H9 (cell line): ENCODE data around the gene TSC22D4. TPM values are rescaled to one million over a fixed set of nuclear protein-coding genes. Genes with fewer than 3 reads are reported as not detected.

Source experiments
- DNase-seq: peaks from one replicate; pipeline ENCODE4 v3.0.0-alpha.2; 2017
- H2AFZ ChIP-seq: one replicate; pipeline ENCODE4 v1.6.1; 2013; ENCODE audit warnings: mild to moderate bottlenecking, low read length, control low read depth, moderate library complexity
- H2AK5ac ChIP-seq: 2 replicates; pipeline ENCODE4 v1.6.1; 2013; ENCODE audit warnings: low read length, control low read depth, mixed read lengths; ENCODE audit not compliant: insufficient read length
- H2BK120ac ChIP-seq: one replicate; pipeline ENCODE4 v1.6.1; 2013; ENCODE audit warnings: low read depth, mild to moderate bottlenecking, low read length, control low read depth, inconsistent platforms; ENCODE audit not compliant: poor library complexity, severe bottlenecking
- H2BK12ac ChIP-seq: 2 replicates; pipeline ENCODE4 v1.6.1; 2013; ENCODE audit warnings: low read length, control low read depth, mixed read lengths, low read depth; ENCODE audit not compliant: insufficient read length
- H2BK15ac ChIP-seq: 2 replicates; pipeline ENCODE4 v1.6.1; 2013; ENCODE audit warnings: low read depth, low read length, control low read depth
- H2BK20ac ChIP-seq: one replicate; pipeline ENCODE4 v1.6.1; 2013; ENCODE audit warnings: low read depth, mild to moderate bottlenecking, low read length, control low read depth, inconsistent platforms; ENCODE audit not compliant: poor library complexity, severe bottlenecking
- H2BK5ac ChIP-seq: 2 replicates; pipeline ENCODE4 v1.6.1; 2013; ENCODE audit warnings: low read length, control low read depth, mixed read lengths; ENCODE audit not compliant: insufficient read length
- H3K14ac ChIP-seq: 2 replicates; pipeline ENCODE4 v1.6.1; 2013; ENCODE audit warnings: low read length, control low read depth; ENCODE audit not compliant: insufficient read depth
- H3K18ac ChIP-seq: 2 replicates; pipeline ENCODE4 v1.6.1; 2013; ENCODE audit warnings: low read depth, mild to moderate bottlenecking, mixed read lengths, low read length, control low read depth; ENCODE audit not compliant: insufficient read length
- H3K23ac ChIP-seq: 2 replicates; pipeline ENCODE4 v1.6.1; 2013; ENCODE audit warnings: low read length, control low read depth, mixed read lengths, low read depth; ENCODE audit not compliant: insufficient read length
- H3K23me2 ChIP-seq: 2 replicates; pipeline ENCODE4 v1.6.1; 2013; ENCODE audit warnings: low read depth, mild to moderate bottlenecking, mixed read lengths, low read length, control low read depth; ENCODE audit not compliant: insufficient read length, poor library complexity, severe bottlenecking
- H3K27ac ChIP-seq: 2 replicates; pipeline ENCODE4 v1.5.1; 2013; ENCODE audit warnings: low read length, control low read depth, mixed read lengths, low read depth; ENCODE audit not compliant: insufficient read length
- H3K27me3 ChIP-seq: 2 replicates; pipeline ENCODE4 v1.6.1; 2013; ENCODE audit warnings: low read length, control low read depth, inconsistent platforms; ENCODE audit not compliant: insufficient read depth
- H3K4ac ChIP-seq: 2 replicates; pipeline ENCODE4 v1.6.1; 2013; ENCODE audit warnings: low read depth, mild to moderate bottlenecking, control low read depth, inconsistent platforms, low read length, moderate library complexity
- H3K4me1 ChIP-seq: 2 replicates; pipeline ENCODE4 v1.6.1; 2013; ENCODE audit warnings: low read length, control low read depth, inconsistent platforms; ENCODE audit not compliant: insufficient read depth
- H3K4me2 ChIP-seq: 2 replicates; pipeline ENCODE4 v1.6.1; 2013; ENCODE audit warnings: low read length, control low read depth, mixed read lengths; ENCODE audit not compliant: insufficient read length, insufficient read depth
- H3K56ac ChIP-seq: 2 replicates; pipeline ENCODE4 v1.6.1; 2013; ENCODE audit warnings: low read depth, mild to moderate bottlenecking, mixed read lengths, low read length, control low read depth; ENCODE audit not compliant: insufficient read length
- H3K79me1 ChIP-seq: 2 replicates; pipeline ENCODE4 v1.6.1; 2013; ENCODE audit warnings: low read depth, mild to moderate bottlenecking, moderate library complexity, low read length, control low read depth, inconsistent platforms; ENCODE audit not compliant: insufficient read depth, poor library complexity, severe bottlenecking
- H3K79me2 ChIP-seq: 2 replicates; pipeline ENCODE4 v1.6.1; 2013; ENCODE audit warnings: low read length, control low read depth, inconsistent platforms; ENCODE audit not compliant: insufficient read depth
- H3K9ac ChIP-seq: 2 replicates; pipeline ENCODE4 v1.6.1; 2013; ENCODE audit warnings: low read length, control low read depth, mixed read lengths; ENCODE audit not compliant: insufficient read length; ENCODE audit errors: extremely low read depth
- H3K9me3 ChIP-seq: one replicate; pipeline ENCODE4 v1.6.1; 2013; ENCODE audit warnings: low read depth, low read length, inconsistent platforms; ENCODE audit not compliant: control insufficient read depth
- H3T11ph ChIP-seq: one replicate; pipeline ENCODE4 v1.6.1; 2013; ENCODE audit warnings: mild to moderate bottlenecking, low read length, control low read depth, inconsistent platforms
- H4K20me1 ChIP-seq: one replicate; pipeline ENCODE4 v1.6.1; 2013; ENCODE audit not compliant: control insufficient read depth, insufficient read length, insufficient read depth
- H4K5ac ChIP-seq: 2 replicates; pipeline ENCODE4 v1.6.1; 2013; ENCODE audit warnings: low read depth, mild to moderate bottlenecking, mixed read lengths, low read length, control low read depth; ENCODE audit not compliant: insufficient read length
- H4K8ac ChIP-seq: replicated peaks from 2 replicates; pipeline ENCODE4 v1.6.1; 2013; ENCODE audit warnings: low read length, control low read depth, mixed read lengths, low read depth; ENCODE audit not compliant: insufficient read length
- H4K91ac ChIP-seq: 2 replicates; pipeline ENCODE4 v1.6.1; 2013; ENCODE audit warnings: low read depth, mild to moderate bottlenecking, moderate library complexity, mixed read lengths, low read length, control low read depth; ENCODE audit not compliant: insufficient read length
- H3K27ac Mint-ChIP-seq, 3 experiments: 2 replicates in 2 of 3; 3 replicates in 1 of 3; pipeline ENCODE4 v1.8.0; 2020 to 2021; ENCODE audit warnings: mixed read lengths in 3 of 3, mild to moderate bottlenecking in 1 of 3, moderate library complexity in 1 of 3
- H3K27me3 Mint-ChIP-seq: 2 replicates; pipeline ENCODE4 v1.8.0; 2021; ENCODE audit warnings: low read depth, mild to moderate bottlenecking, moderate library complexity, mixed read lengths
- H3K36me3 Mint-ChIP-seq, 3 experiments: 2 replicates in 2 of 3; 3 replicates in 1 of 3; pipeline ENCODE4 v1.8.0; 2020 to 2021; ENCODE audit warnings: low read depth in 3 of 3, mixed read lengths in 3 of 3; ENCODE audit not compliant: insufficient read depth in 1 of 3
- H3K4me1 Mint-ChIP-seq, 2 experiments: 2 replicates each; pipeline ENCODE4 v1.8.0; 2020; ENCODE audit warnings: mixed read lengths in 2 of 2
- H3K4me3 Mint-ChIP-seq, 2 experiments: 2 replicates in 1 of 2; 3 replicates in 1 of 2; pipeline ENCODE4 v1.8.0; 2020 to 2021; ENCODE audit warnings: mild to moderate bottlenecking in 2 of 2, mixed read lengths in 2 of 2, moderate library complexity in 1 of 2
- H3K9me3 Mint-ChIP-seq, 2 experiments: 2 replicates in 1 of 2; 3 replicates in 1 of 2; pipeline ENCODE4 v1.8.0; 2020; ENCODE audit warnings: mild to moderate bottlenecking in 2 of 2, mixed read lengths in 2 of 2, moderate library complexity in 1 of 2
- WGBS: extraction: QIAGEN DNeasy Blood & Tissue Kit; methylation state at CpG from one replicate; pipeline ENCODE4 v1.1.7; 2013; ENCODE audit warnings: missing lambda C conversion rate, low lambda C conversion rate, mixed read lengths; ENCODE audit not compliant: insufficient read length; ENCODE audit errors: extremely low coverage; 5-methylcytosine and 5-hydroxymethylcytosine counted together
- total RNA-seq: library from RNA; stranded (reverse); gene quantifications from 2 replicates; pipeline ENCODE4 v1.2.1, GENCODE V29; 2021
- TF ChIP-seq, protein P1 (sequence below): fragments of 200-600 bp; sonication (generic); conservative IDR thresholded peaks from 3 replicates; pipeline ENCODE4 v1.8.0; 2021; ENCODE audit warnings: antibody characterized with exemption, mild to moderate bottlenecking

The TSC22D4 gene
- total RNA-seq, 1 experiment from 2014 or later = 17.5 TPM

GRCh38 chr7:100476903-100477870, 1.8 kb downstream of the TSC22D4 start:
- H3K14ac ChIP-seq = no peak overlapping the region
- H4K5ac ChIP-seq = no peak overlapping the region
- no peak overlapping the region for H2AFZ ChIP-seq
- no peak overlapping the region for H3K18ac ChIP-seq
- no peak overlapping the region for H2BK12ac ChIP-seq
- H3K27ac Mint-ChIP-seq = no peak overlapping the region
- peak overlapping the region; percentile 45 for H3K4me2 ChIP-seq
- H2BK120ac ChIP-seq = no peak overlapping the region
- H3T11ph ChIP-seq = no peak overlapping the region
- peaks cover 0 to 5% (median 0%) of the 10 kb centered on the region in 3 experiments; a peak in 1 of 7 replicates for H3K36me3 Mint-ChIP-seq
- H3K56ac ChIP-seq = no peak overlapping the region
- H3K9me3 Mint-ChIP-seq = no peaks in the 10 kb centered on the region; a peak in 1 of 5 replicates
- H3K4me3 Mint-ChIP-seq = peak overlapping the region; percentile 36 to 75; a peak in 4 of 5 replicates
- no peaks in the 10 kb centered on the region for H4K20me1 ChIP-seq
- no CpG with 5 or more reads among the region's 30 CpGs for WGBS
- no peaks in the 10 kb centered on the region for H3K79me2 ChIP-seq
- H2AK5ac ChIP-seq = no peak overlapping the region
- no peak overlapping the region for H3K23ac ChIP-seq
- H4K91ac ChIP-seq = no peak overlapping the region
- H3K9ac ChIP-seq = no peak overlapping the region
- H3K9me3 ChIP-seq = no peaks in the 10 kb centered on the region
- H4K8ac ChIP-seq = no peak overlapping the region
- TF ChIP-seq, protein P1, sequence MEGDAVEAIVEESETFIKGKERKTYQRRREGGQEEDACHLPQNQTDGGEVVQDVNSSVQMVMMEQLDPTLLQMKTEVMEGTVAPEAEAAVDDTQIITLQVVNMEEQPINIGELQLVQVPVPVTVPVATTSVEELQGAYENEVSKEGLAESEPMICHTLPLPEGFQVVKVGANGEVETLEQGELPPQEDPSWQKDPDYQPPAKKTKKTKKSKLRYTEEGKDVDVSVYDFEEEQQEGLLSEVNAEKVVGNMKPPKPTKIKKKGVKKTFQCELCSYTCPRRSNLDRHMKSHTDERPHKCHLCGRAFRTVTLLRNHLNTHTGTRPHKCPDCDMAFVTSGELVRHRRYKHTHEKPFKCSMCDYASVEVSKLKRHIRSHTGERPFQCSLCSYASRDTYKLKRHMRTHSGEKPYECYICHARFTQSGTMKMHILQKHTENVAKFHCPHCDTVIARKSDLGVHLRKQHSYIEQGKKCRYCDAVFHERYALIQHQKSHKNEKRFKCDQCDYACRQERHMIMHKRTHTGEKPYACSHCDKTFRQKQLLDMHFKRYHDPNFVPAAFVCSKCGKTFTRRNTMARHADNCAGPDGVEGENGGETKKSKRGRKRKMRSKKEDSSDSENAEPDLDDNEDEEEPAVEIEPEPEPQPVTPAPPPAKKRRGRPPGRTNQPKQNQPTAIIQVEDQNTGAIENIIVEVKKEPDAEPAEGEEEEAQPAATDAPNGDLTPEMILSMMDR = peak; percentile 44; the same call in 2 of the 3 replicates
- H3K23me2 ChIP-seq = peaks cover 7% of the 10 kb centered on the region
- no peaks in the 10 kb centered on the region for H3K27me3 Mint-ChIP-seq
- H3K4ac ChIP-seq = no peak overlapping the region
- peaks cover 16 to 35% of the 10 kb centered on the region in 2 experiments for H3K4me1 Mint-ChIP-seq
- H2BK15ac ChIP-seq = no peak overlapping the region
- no peaks in the 10 kb centered on the region; the same call in 1 of the 2 replicates for H3K4me1 ChIP-seq
- no peaks in the 10 kb centered on the region for H3K79me1 ChIP-seq
- no peak overlapping the region for H2BK5ac ChIP-seq
- DNase-seq = peak; percentile 52
- H3K27ac ChIP-seq = no peak overlapping the region
- H2BK20ac ChIP-seq = no peak overlapping the region
- no peaks in the 10 kb centered on the region for H3K27me3 ChIP-seq
